Loucy (cell line): ENCODE results near the gene CYP19A1.

Experiments
- CTCF ChIP-seq: fragments of 200-600 bp; sonication (generic); conservative IDR thresholded peaks from 2 replicates; pipeline ENCODE4 v1.5.1; 2014; ENCODE audit warnings: mild to moderate bottlenecking, antibody characterized with exemption, low read length
- EZH2phosphoT487 ChIP-seq: fragments of 200-600 bp; IDR thresholded peaks from 2 replicates; pipeline ENCODE4 v1.6.1; 2018; ENCODE audit warnings: antibody characterized with exemption, mild to moderate bottlenecking, moderate library complexity, borderline replicate concordance

GRCh38 chr15:51367322-51367976 is 29.1 kb upstream of the CYP19A1 start:
- TF ChIP-seq CTCF, result no peak
- TF ChIP-seq EZH2phosphoT487, result no peak
